ENCODE results near the gene GTF2A2. TPM values are rescaled to one million over a fixed set of nuclear protein-coding genes. Genes with fewer than 3 reads are reported as not detected.

Gene GTF2A2
- polyA plus RNA-seq, 3 donors = 126 to 166 (median 133) TPM

DNA sequence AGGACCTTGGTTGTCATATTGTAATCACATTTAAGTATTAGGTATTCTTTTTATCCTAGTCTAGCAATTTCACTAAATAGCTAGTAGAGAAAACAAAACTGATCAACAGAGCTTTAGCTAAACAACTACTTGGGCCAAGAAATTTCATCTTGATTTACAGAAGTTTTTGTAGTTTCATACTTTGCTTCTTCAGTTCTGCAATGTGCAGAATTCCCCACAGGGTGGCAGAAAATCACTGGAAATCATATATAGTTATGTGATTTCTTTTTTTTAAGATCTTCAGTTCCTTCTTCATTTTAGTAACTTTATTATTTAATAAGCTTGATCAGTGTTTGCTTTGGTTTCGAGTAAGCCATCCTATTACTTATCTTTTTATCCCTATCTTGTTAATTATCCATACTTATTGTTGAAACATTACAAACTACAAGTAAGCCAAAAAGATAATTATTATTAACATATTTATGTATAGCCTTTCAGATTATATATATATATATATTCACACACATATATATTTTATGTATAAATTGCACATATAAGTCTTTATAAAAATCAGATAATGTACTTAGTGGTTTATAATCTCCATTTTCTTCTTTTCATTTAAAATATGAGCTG, 34.0 kb upstream of the GTF2A2 start:
- H2AFZ ChIP-seq (ENCODE audit: insufficient read depth, low read depth, low read length, poor library complexity, severe bottlenecking) = no peak overlapping the region
- intact Hi-C loops (cut with micrococcal nuclease) = loop anchor here (5.0 to 10.0 kb wide), 2 partner anchors 634 to 636 kb away; no protein-coding TSS in a partner anchor
- peaks cover 4 to 21% of the 10 kb centered on the region in 2 donors for H3K36me3 Mint-ChIP-seq
- peaks cover 0 to 7% (median 0%) of the 10 kb centered on the region in 3 donors for H3K27me3 Mint-ChIP-seq (ENCODE audit: low read depth in 3 of 3)
- no peak overlapping the region for H3K4me3 ChIP-seq (replicated peaks in 1 of 3; ENCODE audit: low read depth in 2 of 3, low read length in 3 of 3)
- H3K27ac ChIP-seq (ENCODE audit: low read depth in 1 of 2, low read length in 2 of 2) = peak overlapping the region in 1 of 2 donors; percentile 99
- H3K27me3 ChIP-seq (ENCODE audit: control insufficient read depth in 2 of 2, insufficient read depth in 2 of 2, low read length in 2 of 2) = no peaks in the 10 kb centered on the region
- H3K9me3 ChIP-seq (replicated peaks in 1 of 2; ENCODE audit: control insufficient read depth in 1 of 2, insufficient read depth in 1 of 2, low read length in 2 of 2) = no peaks in the 10 kb centered on the region
- DNase-seq = peak; percentile 49 to 60 (median 60)
- TF ChIP-seq CTCF (IDR thresholded peaks at IDR 0.05) = peak; percentile 82
- peaks cover 20 to 31% of the 10 kb centered on the region in 2 donors for H3K4me1 ChIP-seq (ENCODE audit: control insufficient read depth in 1 of 2, insufficient read depth in 2 of 2, low read length in 2 of 2)
- peaks cover 28% of the 10 kb centered on the region for H3K4me1 Mint-ChIP-seq
- no peaks in the 10 kb centered on the region for H3K36me3 ChIP-seq (replicated peaks in 1 of 2; ENCODE audit: control insufficient read depth in 1 of 2, insufficient read depth in 2 of 2, low read length in 2 of 2)
- H3K79me2 ChIP-seq (ENCODE audit: insufficient read depth, low read length) = peaks cover 39% of the 10 kb centered on the region
- H4K20me1 ChIP-seq (ENCODE audit: insufficient read depth, low read length) = peaks cover 13% of the 10 kb centered on the region
- H3K4me3 Mint-ChIP-seq = no peak overlapping the region
- H3K9ac ChIP-seq (ENCODE audit: insufficient read depth, low read length, poor library complexity, severe bottlenecking) = no peak overlapping the region
- H3K27ac Mint-ChIP-seq = peak overlapping the region in 6 of 7 donors; percentile 3 to 99 (median 68)
- no CpG with 5 or more reads among the region's 1 CpG for WGBS (ENCODE audit: insufficient coverage)
- peaks cover 0 to 2% (median 0%) of the 10 kb centered on the region in 7 donors for H3K9me3 Mint-ChIP-seq
- H3K4me2 ChIP-seq (replicated peaks; ENCODE audit: extremely low read depth, low read length, poor library complexity, severe bottlenecking) = no peak overlapping the region

DNA sequence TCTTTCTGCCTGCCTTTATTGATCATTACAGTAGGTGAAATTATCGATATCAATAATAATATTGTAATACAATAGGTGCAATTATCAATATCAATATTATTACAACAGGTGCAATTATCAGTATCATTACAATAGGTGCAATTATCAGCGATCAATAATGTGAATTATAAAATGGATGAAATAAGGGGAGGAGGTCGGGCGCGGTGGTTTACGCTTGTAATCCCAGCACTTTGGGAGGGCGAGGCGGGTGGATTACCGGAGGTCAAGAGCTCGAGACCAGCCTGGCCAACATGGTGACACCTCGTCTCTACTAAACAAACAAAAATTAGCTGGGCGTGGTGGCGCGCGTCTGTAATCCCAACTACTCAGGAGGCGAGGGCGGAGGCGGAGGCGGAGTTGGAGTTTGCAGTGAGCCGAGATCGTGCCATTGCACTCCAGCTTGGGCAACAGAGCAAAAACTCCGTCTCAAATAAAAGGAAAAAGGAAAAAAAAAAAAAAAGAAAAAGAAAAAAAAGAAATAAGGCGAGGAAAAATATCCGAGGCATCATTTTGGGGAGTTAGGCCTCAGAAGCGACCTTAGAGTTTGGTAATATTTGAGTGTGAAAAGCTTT, 32.4 kb upstream of the GTF2A2 start:
- Histone ChIP-seq H3K27me3 (ENCODE audit: control insufficient read depth in 2 of 2, insufficient read depth in 2 of 2, low read length in 2 of 2) (no peaks in the 10 kb centered on the region), H3K4me3 (replicated peaks in 1 of 3; ENCODE audit: low read depth in 2 of 3, low read length in 3 of 3) (peak overlapping the region; percentile 69 to 98 (median 72)), H4K20me1 (ENCODE audit: insufficient read depth, low read length) (peaks cover 28% of the 10 kb centered on the region), H3K4me2 (replicated peaks; ENCODE audit: extremely low read depth, low read length, poor library complexity, severe bottlenecking) (peak overlapping the region; percentile 99), H3K36me3 (replicated peaks in 1 of 2; ENCODE audit: control insufficient read depth in 1 of 2, insufficient read depth in 2 of 2, low read length in 2 of 2) (peaks cover 0 to 4% of the 10 kb centered on the region in 2 donors), H3K27ac (ENCODE audit: low read depth in 1 of 2, low read length in 2 of 2) (peak overlapping the region; percentile 94 to 99), H3K4me1 (ENCODE audit: control insufficient read depth in 1 of 2, insufficient read depth in 2 of 2, low read length in 2 of 2) (peaks cover 35 to 46% of the 10 kb centered on the region in 2 donors), H3K79me2 (ENCODE audit: insufficient read depth, low read length) (peaks cover 55% of the 10 kb centered on the region), H3K9ac (ENCODE audit: insufficient read depth, low read length, poor library complexity, severe bottlenecking) (peak overlapping the region; percentile 98), H3K9me3 (replicated peaks in 1 of 2; ENCODE audit: control insufficient read depth in 1 of 2, insufficient read depth in 1 of 2, low read length in 2 of 2) (no peaks in the 10 kb centered on the region), H2AFZ (ENCODE audit: insufficient read depth, low read depth, low read length, poor library complexity, severe bottlenecking) (peak overlapping the region; percentile 15)
- H3K4me1 Mint-ChIP-seq = peaks cover 42% of the 10 kb centered on the region
- H3K27ac Mint-ChIP-seq = peak overlapping the region; percentile 99 to 100 (median 99)
- peaks cover 1 to 16% of the 10 kb centered on the region in 2 donors for H3K36me3 Mint-ChIP-seq
- intact Hi-C loops (cut with micrococcal nuclease) = loop anchor here (5.0 to 10.0 kb wide), 5 partner anchors 585 to 708 kb away; partner anchors contain the start of genes ANXA2 (in 1 of the 2), CCNB2 (in 1 of the 2) and RNF111 (in 1 of the 2)
- H3K4me3 Mint-ChIP-seq = peak overlapping the region; percentile 93 to 94
- peaks cover 0 to 7% (median 0%) of the 10 kb centered on the region in 3 donors for H3K27me3 Mint-ChIP-seq (ENCODE audit: low read depth in 3 of 3)
- 0% methylated on average over 2 of the region's 25 CpGs for WGBS (ENCODE audit: insufficient coverage)
- H3K9me3 Mint-ChIP-seq = no peaks in the 10 kb centered on the region
- peak; percentile 66 to 82 (median 66) for DNase-seq
- TF ChIP-seq CTCF (IDR thresholded peaks at IDR 0.05) = no peak
